SK-N-MC (cell line): ENCODE results near the gene IL4R.

Experiments used
- EZH2 ChIP-seq: fragments of 200-600 bp; sonication (generic); IDR thresholded peaks from one replicate; pipeline ENCODE4 v1.6.1; 2017; ENCODE audit warnings: antibody characterized with exemption
- FOXP2 ChIP-seq: optimal IDR thresholded peaks from 2 replicates; pipeline ENCODE3; 2011; ENCODE audit warnings: mild to moderate bottlenecking, moderate library complexity; ENCODE audit not compliant: insufficient read depth; ENCODE audit errors: extremely low read length, control extremely low read depth
- POLR2AphosphoS5 ChIP-seq: IDR thresholded peaks from 2 replicates; pipeline ENCODE4 v1.6.1; 2012; ENCODE audit warnings: mild to moderate bottlenecking, low read depth, low read length, borderline replicate concordance

- TF ChIP-seq POLR2AphosphoS5: no peak
- TF ChIP-seq EZH2: no peak
- no peak for TF ChIP-seq FOXP2
Measured at GRCh38 chr16:27326251-27326650, 12.5 kb downstream of the IL4R start.
